Activated naive CD8-positive, alpha-beta T cell treated with anti-CD3 and anti-CD28 coated beads for 36 hours (primary cell): ENCODE data around the gene DOK5. TPM values are rescaled to one million over a fixed set of nuclear protein-coding genes. Genes with fewer than 3 reads are reported as not detected.
"Not testable (repeated sequence)": the region's sequence is repeated elsewhere in the genome, so short reads cannot be mapped to it uniquely, and the experiment has no call there.

Experiments used
- DNase-seq: peaks from one replicate; pipeline ENCODE4 v3.0.0; 2021
- H3K27ac Mint-ChIP-seq: one replicate; pipeline ENCODE4 v1.8.0; 2022; ENCODE audit warnings: mild to moderate bottlenecking, moderate library complexity, mixed read lengths
- H3K27me3 Mint-ChIP-seq: one replicate; pipeline ENCODE4 v1.8.0; 2022; ENCODE audit warnings: mild to moderate bottlenecking, mixed read lengths
- H3K36me3 Mint-ChIP-seq: one replicate; pipeline ENCODE4 v1.8.0; 2021; ENCODE audit warnings: mild to moderate bottlenecking, mixed read lengths
- H3K4me1 Mint-ChIP-seq: one replicate; pipeline ENCODE4 v1.8.0; 2021; ENCODE audit warnings: mixed read lengths
- H3K4me3 Mint-ChIP-seq: one replicate; pipeline ENCODE4 v1.8.0; 2022; ENCODE audit warnings: mild to moderate bottlenecking, moderate library complexity, mixed read lengths
- H3K9me3 Mint-ChIP-seq: one replicate; pipeline ENCODE4 v1.8.0; 2022; ENCODE audit warnings: mixed read lengths
- total RNA-seq, 2 experiments: library from RNA; stranded (reverse); gene quantifications; one replicate each; pipeline ENCODE4 v1.2.3, GENCODE V29; 2021

The DOK5 gene
- total RNA-seq, 2 experiments from 2014 or later: 3.9 to 4.1 TPM

DNA sequence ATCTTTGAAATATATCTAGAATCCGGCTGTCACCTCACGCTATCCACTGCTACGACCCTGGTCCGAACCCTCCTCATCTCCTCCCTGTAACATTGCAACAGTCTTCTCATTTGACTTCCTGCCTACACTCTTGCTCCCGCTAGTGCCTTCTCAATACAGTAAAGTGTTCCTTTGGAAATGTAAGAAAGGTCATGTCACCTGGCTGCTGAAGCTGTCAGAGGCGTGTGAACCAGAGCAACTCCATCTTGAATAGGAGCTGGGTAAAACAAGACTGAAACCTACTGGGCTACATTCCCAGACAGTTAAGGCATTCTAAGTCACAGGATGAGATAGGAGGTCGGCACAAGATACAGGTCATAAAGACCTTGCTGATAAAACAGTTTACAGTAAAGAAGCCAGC is 4.5 kb downstream of the DOK5 start:
- H3K36me3 Mint-ChIP-seq, H3K4me3 Mint-ChIP-seq, H3K4me1 Mint-ChIP-seq, DNase-seq, H3K27ac Mint-ChIP-seq, H3K9me3 Mint-ChIP-seq: not testable (repeated sequence)
- H3K27me3 Mint-ChIP-seq: peaks cover 55% of the 10 kb centered on the region

DNA sequence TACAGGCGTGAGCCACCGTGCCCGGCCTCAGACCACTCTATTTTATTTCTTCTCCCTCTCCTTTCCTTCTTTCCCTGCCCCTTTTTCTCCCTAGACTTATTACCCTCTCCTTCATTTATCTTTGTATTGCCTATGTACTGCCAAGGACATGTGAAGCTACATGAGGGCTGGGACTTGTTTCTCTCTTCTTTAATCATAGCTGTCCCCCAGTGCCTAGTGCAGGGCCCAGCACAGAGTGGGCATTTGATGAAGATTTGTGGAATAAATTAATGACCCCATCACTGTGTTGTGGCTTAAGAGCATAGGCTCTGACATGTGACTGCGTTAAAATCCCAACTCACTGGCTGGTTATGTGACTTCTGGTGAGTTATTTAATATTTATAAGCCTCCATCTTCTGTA is 6.0 kb downstream of the DOK5 start:
- H3K36me3 Mint-ChIP-seq: peaks cover 2% of the 10 kb centered on the region
- H3K27me3 Mint-ChIP-seq: peaks cover 47% of the 10 kb centered on the region
- H3K4me1 Mint-ChIP-seq: peaks cover 4% of the 10 kb centered on the region
- DNase-seq: no peak
- H3K4me3 Mint-ChIP-seq: no peak overlapping the region
- no peaks in the 10 kb centered on the region for H3K9me3 Mint-ChIP-seq
- H3K27ac Mint-ChIP-seq: no peak overlapping the region

DNA sequence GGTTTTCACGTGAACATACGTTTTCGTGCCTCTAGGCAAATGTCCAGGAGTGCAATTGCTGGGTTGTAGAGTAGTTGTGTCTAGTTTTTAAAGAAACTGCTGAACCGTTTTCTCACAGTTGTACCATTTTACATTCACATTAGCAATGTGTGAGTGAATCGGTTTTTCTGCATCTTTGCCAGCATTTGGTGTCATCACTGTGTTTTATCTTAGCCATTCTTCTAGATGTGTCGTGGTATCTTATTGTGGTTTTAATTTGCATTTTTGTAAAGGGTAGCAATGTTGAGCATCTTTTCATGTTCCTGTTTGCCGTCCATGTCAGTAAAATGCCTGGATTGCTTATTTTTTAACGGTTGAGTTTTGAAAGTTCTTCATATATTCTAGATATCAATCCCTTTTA is 10.2 kb downstream of the DOK5 start:
- Mint-ChIP-seq H3K36me3 (no peaks in the 10 kb centered on the region), H3K4me3 (no peak overlapping the region), H3K4me1 (no peaks in the 10 kb centered on the region), H3K27ac (no peak overlapping the region), H3K27me3 (peaks cover 30% of the 10 kb centered on the region), H3K9me3 (no peaks in the 10 kb centered on the region)
- DNase-seq: no peak

DNA sequence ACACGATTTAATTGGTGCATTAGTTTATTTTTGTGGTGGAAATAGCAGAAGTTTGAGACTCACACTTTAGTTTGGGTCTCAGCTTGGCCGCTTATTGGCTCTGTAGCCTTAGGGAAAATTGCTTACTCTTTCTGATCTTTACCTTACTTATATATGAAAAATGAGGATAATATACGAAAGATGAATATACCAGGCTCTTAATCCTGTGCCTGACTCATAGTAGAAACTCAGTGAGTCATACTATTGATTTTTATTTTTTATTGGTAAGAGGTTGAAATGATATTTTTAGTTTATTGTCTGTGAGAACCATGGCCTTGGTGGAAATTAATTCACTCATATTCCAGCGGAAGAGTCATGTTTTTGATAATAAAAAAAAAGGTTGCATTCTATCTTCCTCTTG is 11.2 kb downstream of the DOK5 start:
- no peaks in the 10 kb centered on the region for H3K9me3 Mint-ChIP-seq
- peaks cover 30% of the 10 kb centered on the region for H3K27me3 Mint-ChIP-seq
- H3K4me1 Mint-ChIP-seq: no peaks in the 10 kb centered on the region
- no peak overlapping the region for H3K4me3 Mint-ChIP-seq
- no peak overlapping the region for H3K27ac Mint-ChIP-seq
- no peak for DNase-seq
- no peaks in the 10 kb centered on the region for H3K36me3 Mint-ChIP-seq

DNA sequence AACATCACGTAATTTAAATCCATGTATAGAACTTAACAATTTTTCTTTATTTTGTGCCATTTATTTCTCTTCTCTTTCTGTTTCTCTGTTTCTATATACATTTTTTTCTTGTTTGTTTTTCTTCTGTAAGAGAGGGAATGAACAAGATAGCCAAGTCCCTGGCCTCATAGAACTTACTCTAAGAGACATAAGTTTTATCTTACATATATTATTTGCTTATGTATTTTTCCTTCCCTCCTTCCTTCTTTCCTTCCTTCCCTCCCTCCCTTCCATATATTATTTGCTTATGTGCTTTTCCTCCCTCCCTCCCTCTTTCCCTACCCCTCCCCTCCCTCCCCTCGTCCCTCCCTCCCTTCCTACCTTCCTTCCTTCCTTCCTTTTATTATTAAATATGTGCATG is 13.0 kb downstream of the DOK5 start:
- Mint-ChIP-seq H3K36me3 (no peaks in the 10 kb centered on the region), H3K9me3 (peaks cover 1% of the 10 kb centered on the region), H3K27me3 (peaks cover 31% of the 10 kb centered on the region), H3K4me1 (no peaks in the 10 kb centered on the region), H3K27ac (no peak overlapping the region), H3K4me3 (no peak overlapping the region)
- no peak for DNase-seq

DNA sequence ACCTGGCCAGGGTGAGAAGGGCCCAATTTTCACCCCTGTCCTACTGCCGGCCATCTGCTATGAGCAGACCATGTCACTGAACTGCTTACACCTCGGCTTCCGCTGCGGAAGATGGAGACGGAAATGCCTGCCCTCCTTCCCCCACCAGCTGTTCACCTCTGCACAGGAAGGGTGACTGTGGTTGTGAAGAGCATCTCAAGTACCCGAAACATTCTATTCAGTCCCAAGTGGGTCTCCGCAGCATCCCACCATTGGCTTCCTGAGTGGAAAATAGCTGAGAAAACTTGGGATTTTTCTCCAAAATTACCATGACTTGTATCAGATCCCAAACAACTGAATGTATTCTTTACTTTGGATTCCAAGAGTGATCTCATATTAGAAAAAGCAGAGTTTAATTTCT is 16.1 kb downstream of the DOK5 start:
- H3K27me3 Mint-ChIP-seq: peaks cover 28% of the 10 kb centered on the region
- no peak overlapping the region for H3K4me3 Mint-ChIP-seq
- DNase-seq: no peak
- H3K27ac Mint-ChIP-seq: no peak overlapping the region
- no peaks in the 10 kb centered on the region for H3K36me3 Mint-ChIP-seq
- peaks cover 1% of the 10 kb centered on the region for H3K9me3 Mint-ChIP-seq
- no peaks in the 10 kb centered on the region for H3K4me1 Mint-ChIP-seq

DNA sequence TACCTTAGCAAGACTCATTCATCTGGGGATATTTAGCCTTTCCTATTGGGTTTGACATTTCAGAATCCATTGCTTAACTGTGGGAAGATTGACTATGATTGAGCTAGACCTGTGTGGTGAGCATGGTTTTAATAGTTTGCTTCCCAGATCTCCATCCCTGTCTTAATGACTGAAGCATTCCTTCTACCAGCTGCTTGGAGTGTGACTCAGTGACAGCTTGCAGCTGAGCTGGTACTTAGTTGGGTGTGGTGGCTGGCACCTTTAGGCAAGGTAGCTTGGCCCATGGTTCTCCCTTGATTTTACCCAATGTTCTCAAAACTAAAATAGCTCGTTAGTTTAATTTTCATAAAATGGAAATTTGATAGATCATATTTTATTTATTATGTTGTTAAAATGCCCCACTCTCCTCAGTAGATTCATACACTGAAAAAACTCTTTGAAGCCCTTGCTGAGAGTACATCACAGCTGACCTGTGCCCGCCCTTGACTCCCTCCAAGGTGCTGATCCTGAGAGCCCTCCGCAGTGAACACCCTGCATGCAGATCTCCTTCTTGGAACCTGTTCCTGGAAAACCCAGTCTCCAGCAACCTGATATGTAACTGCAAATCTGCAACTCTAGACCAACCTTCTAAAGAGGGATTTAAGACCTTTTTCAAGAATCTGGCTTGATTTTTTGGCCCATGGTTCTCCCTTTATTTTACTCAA is 19.1 kb downstream of the DOK5 start:
- Mint-ChIP-seq H3K27me3 (peaks cover 32% of the 10 kb centered on the region), H3K9me3 (peaks cover 1% of the 10 kb centered on the region), H3K4me3 (no peak overlapping the region), H3K27ac (no peak overlapping the region), H3K36me3 (no peaks in the 10 kb centered on the region), H3K4me1 (no peaks in the 10 kb centered on the region)
- no peak for DNase-seq

DNA sequence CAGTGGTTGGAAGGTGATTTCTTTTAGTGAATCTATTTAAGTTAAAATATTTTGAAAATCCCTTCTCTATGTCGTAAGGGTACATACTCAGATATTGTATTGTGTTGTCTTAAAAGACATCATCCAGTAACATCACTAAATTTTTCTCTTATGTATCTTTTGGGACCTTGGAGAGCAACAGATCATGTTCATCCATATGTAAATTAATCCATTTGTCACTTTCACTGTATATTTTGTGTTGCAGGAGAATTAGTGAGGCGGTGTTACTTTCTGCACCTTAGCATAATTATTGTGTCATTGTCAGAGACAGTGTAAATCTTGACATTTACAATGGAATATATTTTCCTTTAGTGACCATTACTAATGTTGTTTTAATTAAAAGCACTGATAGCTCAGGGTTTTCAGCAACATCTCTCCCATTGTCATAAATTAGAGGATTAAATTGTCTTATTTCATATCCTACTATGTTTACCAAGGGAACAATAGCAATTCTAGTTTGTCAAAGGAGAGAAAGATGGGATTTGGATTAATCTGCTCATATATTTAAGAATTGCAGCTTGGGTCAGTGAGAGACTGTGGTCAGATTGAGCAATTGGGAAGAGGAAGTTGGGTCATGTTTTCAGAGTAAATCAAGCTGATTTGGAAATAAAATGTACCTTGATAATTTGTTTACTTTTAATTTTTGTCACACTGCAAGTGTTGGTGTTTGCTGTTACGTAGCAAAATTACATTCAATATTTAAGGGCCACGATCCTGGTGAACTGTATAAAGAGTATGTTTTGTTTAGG is 22.7 kb downstream of the DOK5 start:
- Mint-ChIP-seq H3K9me3 (no peaks in the 10 kb centered on the region), H3K4me1 (no peaks in the 10 kb centered on the region), H3K36me3 (no peaks in the 10 kb centered on the region), H3K4me3 (no peak overlapping the region), H3K27me3 (peaks cover 25% of the 10 kb centered on the region), H3K27ac (no peak overlapping the region)
- no peak for DNase-seq

DNA sequence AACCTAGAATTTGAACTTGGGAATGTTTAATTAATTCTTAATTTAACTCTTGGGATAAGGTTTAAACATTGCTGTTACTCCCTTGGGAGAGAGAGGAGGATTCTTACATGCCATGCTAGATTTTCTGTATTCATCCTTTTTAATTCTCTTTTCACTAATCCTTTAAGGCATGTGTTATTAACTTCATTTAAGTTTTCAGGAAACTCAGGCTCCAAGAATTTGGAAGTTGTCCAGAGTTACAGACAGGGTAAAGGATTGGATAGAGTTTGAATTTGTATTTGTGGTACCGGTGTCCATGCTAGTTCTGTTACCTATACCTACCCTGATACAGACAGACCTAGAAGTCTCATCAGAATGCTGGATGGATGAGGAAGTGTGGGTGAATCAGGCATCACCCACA is 23.7 kb downstream of the DOK5 start:
- Mint-ChIP-seq H3K36me3 (no peaks in the 10 kb centered on the region), H3K27me3 (peaks cover 25% of the 10 kb centered on the region), H3K9me3 (no peaks in the 10 kb centered on the region), H3K27ac (no peak overlapping the region), H3K4me1 (no peaks in the 10 kb centered on the region), H3K4me3 (no peak overlapping the region)
- no peak for DNase-seq

DNA sequence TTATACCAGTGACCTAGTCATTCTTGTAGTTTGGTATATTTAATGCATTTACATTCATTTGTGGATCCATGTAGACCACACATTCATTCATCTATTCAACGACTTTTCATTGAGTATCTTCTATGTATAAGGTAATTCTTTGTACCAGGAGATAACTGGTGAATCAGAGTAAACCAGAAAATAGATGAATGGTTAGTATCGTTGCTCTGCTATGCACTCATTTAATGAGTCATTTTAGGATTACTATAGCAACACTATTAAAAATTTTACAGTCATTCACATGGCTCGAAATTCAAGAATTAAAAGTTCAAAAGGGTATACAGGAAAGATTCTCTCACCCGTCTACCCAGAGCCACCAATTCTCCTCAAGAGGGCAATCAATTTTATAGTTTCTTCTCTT is 26.8 kb downstream of the DOK5 start:
- Mint-ChIP-seq H3K27ac (no peak overlapping the region), H3K9me3 (no peaks in the 10 kb centered on the region), H3K27me3 (peaks cover 35% of the 10 kb centered on the region), H3K4me1 (no peaks in the 10 kb centered on the region), H3K36me3 (no peaks in the 10 kb centered on the region), H3K4me3 (no peak overlapping the region)
- DNase-seq: no peak

DNA sequence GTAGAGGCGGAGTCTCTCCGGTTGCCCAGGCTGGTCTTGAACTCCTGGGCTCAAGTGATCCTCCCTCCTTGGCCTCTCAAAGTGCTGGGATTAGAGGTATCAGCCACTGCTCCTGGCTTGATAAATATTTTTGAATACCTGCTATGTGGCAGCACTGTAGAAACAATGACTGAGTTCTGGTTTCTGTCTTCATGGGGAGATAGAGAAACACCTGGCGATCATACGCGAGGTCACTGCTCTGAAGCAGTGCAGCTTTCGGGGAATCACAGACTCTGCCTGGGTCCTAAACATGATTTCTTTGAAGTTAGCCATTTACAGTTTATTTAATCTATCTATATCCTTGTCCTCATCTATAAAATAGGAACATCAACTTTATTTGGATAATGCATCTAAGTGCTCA is 31.2 kb downstream of the DOK5 start:
- H3K9me3 Mint-ChIP-seq: no peaks in the 10 kb centered on the region
- no peak for DNase-seq

DNA sequence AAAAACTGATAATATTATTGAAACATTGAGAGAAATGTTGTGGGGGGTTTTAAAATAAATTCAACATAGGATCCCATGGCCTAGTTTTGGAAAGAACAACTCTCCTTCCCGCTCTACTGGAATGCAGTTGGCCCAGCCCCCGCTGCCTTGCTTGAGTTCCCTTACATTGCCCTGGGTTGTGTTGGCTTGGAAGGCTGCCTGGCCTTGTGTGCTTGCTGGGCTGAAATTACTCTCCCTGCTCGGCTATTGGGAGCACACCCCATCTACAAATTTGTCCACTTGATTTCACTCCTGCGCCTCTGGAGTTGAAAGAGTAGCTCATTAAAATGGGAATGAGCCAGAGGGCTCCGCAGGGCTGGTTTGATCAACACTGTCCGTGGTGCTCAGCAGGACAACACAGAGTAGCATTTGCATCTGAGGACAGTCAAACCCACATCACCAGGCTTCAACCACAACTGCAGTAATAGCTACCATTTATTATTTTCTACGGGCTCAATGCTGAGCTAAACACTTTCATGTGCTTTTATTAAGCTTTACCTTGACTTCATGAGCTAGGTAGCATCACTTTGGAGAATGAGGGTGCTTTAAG is 35.2 kb downstream of the DOK5 start:
- no peak for DNase-seq
- H3K9me3 Mint-ChIP-seq: no peaks in the 10 kb centered on the region
- no peaks in the 10 kb centered on the region for H3K4me1 Mint-ChIP-seq
- H3K27ac Mint-ChIP-seq: no peak overlapping the region
- H3K27me3 Mint-ChIP-seq: peaks cover 3% of the 10 kb centered on the region
- no peak overlapping the region for H3K4me3 Mint-ChIP-seq
- no peaks in the 10 kb centered on the region for H3K36me3 Mint-ChIP-seq

More for the DNA sequence above, 31.2 kb downstream of the DOK5 start:
- no peaks in the 10 kb centered on the region for H3K4me1 Mint-ChIP-seq
- H3K4me3 Mint-ChIP-seq: no peak overlapping the region
- no peaks in the 10 kb centered on the region for H3K36me3 Mint-ChIP-seq
- peaks cover 15% of the 10 kb centered on the region for H3K27me3 Mint-ChIP-seq
- no peak overlapping the region for H3K27ac Mint-ChIP-seq

DNA sequence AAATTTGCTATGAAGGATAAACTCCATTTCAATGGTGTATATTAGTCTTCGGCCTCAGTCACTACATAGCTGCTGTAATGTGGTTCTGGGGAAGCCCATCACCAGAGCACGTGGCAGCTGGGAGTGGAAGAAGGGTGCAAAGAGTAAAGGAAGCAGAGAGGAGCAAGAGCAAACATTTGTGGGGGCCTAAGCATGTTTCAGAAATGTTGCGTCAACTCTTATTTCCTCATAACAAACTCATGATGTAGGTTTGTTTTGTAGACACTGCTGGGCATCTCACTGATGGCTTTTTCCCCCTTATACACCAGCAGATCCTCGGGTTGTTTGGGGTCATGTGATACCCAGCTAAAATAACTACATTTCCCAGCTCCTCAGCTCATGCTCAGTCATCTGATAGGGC is 37.3 kb downstream of the DOK5 start:
- DNase-seq: no peak
- H3K4me1 Mint-ChIP-seq: no peaks in the 10 kb centered on the region
- H3K27me3 Mint-ChIP-seq: peaks cover 4% of the 10 kb centered on the region
- H3K9me3 Mint-ChIP-seq: no peaks in the 10 kb centered on the region
- no peak overlapping the region for H3K4me3 Mint-ChIP-seq
- no peaks in the 10 kb centered on the region for H3K36me3 Mint-ChIP-seq
- H3K27ac Mint-ChIP-seq: no peak overlapping the region

DNA sequence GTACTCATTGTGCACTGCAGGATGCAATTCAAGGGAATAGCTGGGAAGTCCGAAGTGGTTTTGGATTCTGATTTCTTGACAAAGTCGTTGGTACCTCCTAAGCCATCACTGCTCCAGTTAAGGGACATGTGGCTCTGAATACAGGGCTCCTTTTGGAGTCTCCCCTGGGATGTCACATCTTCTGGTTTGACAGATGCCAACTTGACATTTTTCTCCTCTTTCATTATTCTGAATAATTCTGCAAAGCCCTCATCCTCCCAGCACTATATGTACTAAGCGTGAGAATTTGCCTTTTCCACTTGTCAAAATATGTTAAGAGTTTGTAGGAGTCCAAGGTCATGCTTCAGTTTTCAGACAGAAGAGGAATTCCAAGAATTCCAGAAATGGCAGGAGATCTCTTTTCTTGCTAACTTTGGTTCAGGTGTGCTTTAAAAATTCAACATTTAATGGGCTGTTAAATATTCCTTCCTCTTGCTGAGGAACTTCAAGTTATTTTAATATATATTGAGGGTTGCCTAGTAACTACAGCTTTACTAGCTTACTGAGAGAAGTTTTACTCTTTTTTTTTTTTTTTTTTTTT is 38.7 kb downstream of the DOK5 start:
- Mint-ChIP-seq H3K9me3 (peaks cover 4% of the 10 kb centered on the region), H3K4me1 (no peaks in the 10 kb centered on the region), H3K36me3 (no peaks in the 10 kb centered on the region), H3K27me3 (peaks cover 9% of the 10 kb centered on the region), H3K4me3 (no peak overlapping the region), H3K27ac (no peak overlapping the region)
- no peak for DNase-seq

DNA sequence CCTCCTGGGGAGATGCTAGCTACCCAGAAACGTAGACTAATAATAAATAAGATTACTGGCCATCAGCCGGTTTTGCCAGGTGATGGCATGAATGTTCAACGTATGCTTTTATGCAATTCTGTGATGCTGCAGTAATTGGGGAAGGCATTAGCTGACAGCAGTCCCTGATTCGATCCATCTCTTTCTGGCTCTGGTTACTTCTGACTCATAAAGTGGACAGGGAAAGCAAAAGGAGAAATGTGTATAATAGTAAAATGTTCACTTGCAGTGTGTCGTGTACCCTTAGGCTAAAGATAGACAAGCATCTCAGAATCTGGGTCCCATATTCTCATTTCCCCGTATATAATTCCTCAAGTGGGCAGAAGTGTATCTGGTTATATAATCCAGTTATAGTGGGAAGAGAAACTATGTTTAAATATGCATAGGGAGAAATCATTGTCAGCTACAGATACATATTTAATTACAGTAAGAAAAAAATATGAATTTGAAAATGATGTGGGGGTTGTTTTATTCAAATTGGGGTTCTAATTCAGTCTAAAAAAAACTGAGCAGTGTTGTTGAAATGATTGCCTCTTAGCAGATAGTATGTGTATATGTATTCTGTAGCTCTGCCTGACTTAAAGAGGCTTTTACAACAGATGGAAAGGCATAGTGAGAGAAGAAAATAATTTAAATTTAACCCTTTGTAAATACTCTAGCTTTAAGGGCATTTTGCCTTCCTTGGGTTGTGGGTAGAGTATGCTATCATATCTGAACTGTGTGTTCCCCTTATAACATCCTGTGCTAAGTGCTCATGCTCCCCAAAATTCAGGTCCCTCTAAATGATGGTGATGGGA is 40.6 kb downstream of the DOK5 start:
- Mint-ChIP-seq H3K9me3 (peaks cover 4% of the 10 kb centered on the region), H3K4me3 (no peak overlapping the region), H3K27ac (no peak overlapping the region), H3K27me3 (peaks cover 9% of the 10 kb centered on the region), H3K36me3 (no peaks in the 10 kb centered on the region), H3K4me1 (no peaks in the 10 kb centered on the region)
- no peak for DNase-seq
